ENCODE data around the gene FBXO47.

Gene FBXO47

GRCh38 chr17:38911081-38911730 is 56.0 kb downstream of the FBXO47 start:
- H3K4me2 ChIP-seq (ENCODE audit: low read length): no peak overlapping the region
- H3K4me3 ChIP-seq (ENCODE audit: low read length): no peak overlapping the region
- H3K36me3 ChIP-seq (ENCODE audit: control insufficient read depth, low read length): peaks cover 52% of the 10 kb centered on the region
- H3K4me1 ChIP-seq (ENCODE audit: control insufficient read depth, low read length): peaks cover 32% of the 10 kb centered on the region
- H3K27me3 ChIP-seq (ENCODE audit: control insufficient read depth, low read length): no peaks in the 10 kb centered on the region
- H3K9me3 ChIP-seq (ENCODE audit: control insufficient read depth, insufficient read depth, low read length): no peaks in the 10 kb centered on the region
- H3K79me2 ChIP-seq (ENCODE audit: control insufficient read depth, low read length): peaks cover 27% of the 10 kb centered on the region
- no peaks in the 10 kb centered on the region for H4K20me1 ChIP-seq (ENCODE audit: control insufficient read depth, insufficient read depth, low read depth, low read length)
- no peaks in the 10 kb centered on the region; the same call in 1 of the 2 replicates for H3F3A ChIP-seq (ENCODE audit: control insufficient read depth, insufficient read depth)
- TF ChIP-seq CTCF (IDR thresholded peaks at IDR 0.05; ENCODE audit: low read depth, low read length, poor library complexity, severe bottlenecking) (no peak), EZH2phosphoT487 (IDR thresholded peaks at IDR 0.05; ENCODE audit: borderline replicate concordance, low read length) (no peak)
- no peak overlapping the region for H3K27ac ChIP-seq (ENCODE audit: low read depth, low read length)
- H3K9me2 ChIP-seq (replicated peaks; ENCODE audit: control insufficient read depth, low read length): no peaks in the 10 kb centered on the region

GRCh38 chr17:38910325-38910724 is 56.9 kb downstream of the FBXO47 start:
- Histone ChIP-seq H3K4me3 (ENCODE audit: low read length) (no peak overlapping the region), H3K27me3 (ENCODE audit: control insufficient read depth, low read length) (no peaks in the 10 kb centered on the region), H3K4me1 (ENCODE audit: control insufficient read depth, low read length) (peaks cover 40% of the 10 kb centered on the region), H3K79me2 (ENCODE audit: control insufficient read depth, low read length) (peaks cover 29% of the 10 kb centered on the region), H3F3A (ENCODE audit: control insufficient read depth, insufficient read depth) (peaks cover 4% of the 10 kb centered on the region), H3K27ac (ENCODE audit: low read depth, low read length) (no peak overlapping the region), H3K9me2 (replicated peaks; ENCODE audit: control insufficient read depth, low read length) (no peaks in the 10 kb centered on the region), H3K36me3 (ENCODE audit: control insufficient read depth, low read length) (peaks cover 48% of the 10 kb centered on the region), H3K4me2 (ENCODE audit: low read length) (no peak overlapping the region), H4K20me1 (ENCODE audit: control insufficient read depth, insufficient read depth, low read depth, low read length) (no peaks in the 10 kb centered on the region), H3K9me3 (ENCODE audit: control insufficient read depth, insufficient read depth, low read length) (no peaks in the 10 kb centered on the region)
- TF ChIP-seq EZH2phosphoT487 (IDR thresholded peaks at IDR 0.05; ENCODE audit: borderline replicate concordance, low read length) (no peak), CTCF (IDR thresholded peaks at IDR 0.05; ENCODE audit: low read depth, low read length, poor library complexity, severe bottlenecking) (no peak)

- TF ChIP-seq CTCF (IDR thresholded peaks at IDR 0.05; ENCODE audit: low read depth, low read length, poor library complexity, severe bottlenecking) (no peak), EZH2phosphoT487 (IDR thresholded peaks at IDR 0.05; ENCODE audit: borderline replicate concordance, low read length) (no peak)
- H3K79me2 ChIP-seq (ENCODE audit: control insufficient read depth, low read length): peaks cover 29% of the 10 kb centered on the region
- peaks cover 15% of the 10 kb centered on the region for H3F3A ChIP-seq (ENCODE audit: control insufficient read depth, insufficient read depth)
- H3K4me3 ChIP-seq (ENCODE audit: low read length): 0 out of 2 replicates have a peak overlapping the region, but pooled peaks have one; percentile 11
- peaks cover 44% of the 10 kb centered on the region for H3K36me3 ChIP-seq (ENCODE audit: control insufficient read depth, low read length)
- no peaks in the 10 kb centered on the region for H4K20me1 ChIP-seq (ENCODE audit: control insufficient read depth, insufficient read depth, low read depth, low read length)
- no peaks in the 10 kb centered on the region for H3K9me3 ChIP-seq (ENCODE audit: control insufficient read depth, insufficient read depth, low read length)
- H3K27me3 ChIP-seq (ENCODE audit: control insufficient read depth, low read length): no peaks in the 10 kb centered on the region
- peak overlapping the region; percentile 57 for H3K4me2 ChIP-seq (ENCODE audit: low read length)
- peaks cover 45% of the 10 kb centered on the region for H3K4me1 ChIP-seq (ENCODE audit: control insufficient read depth, low read length)
- peak overlapping the region; percentile 31; the same call in 1 of the 2 replicates for H3K27ac ChIP-seq (ENCODE audit: low read depth, low read length)
- no peaks in the 10 kb centered on the region for H3K9me2 ChIP-seq (replicated peaks; ENCODE audit: control insufficient read depth, low read length)
Observed at GRCh38 chr17:38908676-38909181, 58.5 kb downstream of the FBXO47 start.
